Stimulated activated CD4-positive, alpha-beta T cell treated with anti-CD3 and anti-CD28 coated beads, Interleukin-15, amount 100 ng/mL, for 1 hour (primary cell): ENCODE results near the gene PPA2.
"Not testable (repeated sequence)": the region's sequence is repeated elsewhere in the genome, so short reads cannot be mapped to it uniquely, and the experiment has no call there.

Source experiments
- DNase-seq, 2 donors: peaks; one replicate each; pipeline ENCODE4 v3.0.0-alpha.2; 2020; ENCODE audit warnings: low read depth in 1 of 2, low spot score in 1 of 2

The PPA2 gene

DNA sequence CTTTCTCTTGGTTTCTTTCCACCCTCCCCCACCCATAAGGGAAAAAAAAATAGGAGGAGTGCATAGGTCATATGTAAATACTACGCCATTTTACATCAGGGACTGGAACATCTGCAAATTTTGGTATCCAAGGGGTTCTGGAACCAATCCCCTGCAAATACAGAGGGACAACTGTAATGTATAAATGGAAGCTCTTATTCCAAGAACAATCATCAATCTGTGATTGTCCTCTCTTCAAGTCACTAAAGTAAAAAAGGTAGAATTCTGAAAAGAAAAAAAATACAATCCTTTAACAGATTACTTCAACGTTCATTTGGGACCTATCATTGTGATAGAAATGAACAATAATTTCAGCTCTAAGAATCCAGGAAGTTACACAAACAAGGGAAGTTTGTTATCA, 13.6 kb downstream of the PPA2 start:
- no peak for DNase-seq

GRCh38 chr4:105458541-105458940, 15.3 kb downstream of the PPA2 start:
- DNase-seq = not testable (repeated sequence)

DNA sequence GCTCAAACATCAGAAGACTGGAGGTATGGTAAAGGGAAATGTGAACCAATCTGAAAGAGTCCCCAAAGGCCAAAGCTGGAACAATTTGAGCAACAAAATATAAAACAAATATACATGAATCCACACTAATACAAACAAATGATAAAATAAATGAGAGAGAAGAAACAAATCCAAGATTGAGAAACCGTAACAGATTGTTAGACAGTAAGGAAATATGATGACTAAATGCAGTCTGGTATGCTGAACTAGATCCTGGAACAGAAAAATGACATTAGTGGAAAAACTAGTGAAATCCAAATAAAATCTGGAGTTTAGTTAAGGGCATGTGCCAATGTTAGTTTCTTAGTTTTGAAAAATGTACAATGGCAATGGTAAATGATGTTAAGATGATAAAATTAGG, 15.9 kb downstream of the PPA2 start:
- DNase-seq = no peak

- no peak for DNase-seq
Observed at GRCh38 chr4:105455998-105456397, 17.9 kb downstream of the PPA2 start.

- DNase-seq = no peak
Observed at GRCh38 chr4:105455182-105455581, 18.7 kb downstream of the PPA2 start.

GRCh38 chr4:105453550-105454205, 20.2 kb downstream of the PPA2 start:
- no peak for DNase-seq

DNA sequence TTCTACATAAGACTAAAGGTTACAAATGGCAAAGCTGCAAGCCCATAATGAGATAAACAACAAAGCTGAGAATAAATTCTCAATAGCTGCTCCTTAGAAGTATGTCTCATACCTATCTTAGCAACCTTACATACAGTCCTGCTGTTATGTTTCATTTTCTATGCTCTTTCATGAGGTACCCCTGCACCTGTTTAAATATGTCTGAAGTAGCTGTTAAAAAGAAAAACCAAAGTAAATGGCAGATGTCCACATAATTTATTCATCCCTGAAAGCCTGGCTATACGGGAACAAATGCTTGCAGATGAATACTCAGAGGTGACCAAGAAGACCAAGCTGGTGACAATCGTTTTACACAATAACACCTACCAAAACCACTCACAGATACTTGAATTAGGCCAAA, 22.5 kb downstream of the PPA2 start:
- DNase-seq = no peak

- no peak for DNase-seq
Observed at GRCh38 chr4:105440890-105441289, 33.0 kb downstream of the PPA2 start.

DNA sequence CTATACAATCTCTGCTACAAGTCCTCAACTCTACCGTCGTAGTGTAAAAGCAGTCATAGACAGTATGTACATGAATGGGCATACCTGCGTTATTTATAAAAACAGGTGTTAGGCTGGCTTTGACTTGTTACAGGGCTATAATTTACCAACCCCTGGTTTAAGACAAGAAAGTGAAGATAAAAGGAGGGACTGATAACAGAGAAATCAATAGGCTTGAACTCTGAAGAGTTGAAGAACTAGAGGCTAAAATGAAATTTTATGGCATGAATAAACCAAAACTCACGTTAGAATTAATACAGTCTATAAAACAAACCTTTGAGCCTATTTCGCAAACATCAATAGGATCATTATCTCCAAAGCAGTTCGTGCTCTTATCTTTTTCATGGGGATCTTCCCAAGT, 36.2 kb downstream of the PPA2 start:
- DNase-seq = no peak

DNA sequence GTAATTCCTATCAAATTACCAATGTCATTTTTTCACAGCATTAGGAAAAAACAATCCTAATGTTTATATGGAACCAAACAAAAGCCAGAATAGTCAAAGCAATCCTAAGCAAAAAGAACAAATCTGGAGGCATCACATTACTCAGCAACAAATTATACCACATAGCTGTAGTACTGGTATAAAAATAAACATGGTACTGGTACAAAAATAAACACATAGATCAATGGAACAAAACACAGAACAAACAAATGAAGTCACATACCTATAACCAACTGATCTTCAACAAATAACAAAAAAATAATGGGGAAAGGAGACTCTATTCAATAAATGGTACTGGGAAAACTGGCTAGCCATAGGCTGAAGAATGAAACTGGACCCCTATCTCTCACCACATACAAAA, 37.4 kb downstream of the PPA2 start:
- DNase-seq = no peak

GRCh38 chr4:105434940-105435339, 38.9 kb downstream of the PPA2 start:
- no peak for DNase-seq

GRCh38 chr4:105433421-105433820, 40.4 kb downstream of the PPA2 start:
- DNase-seq = no peak

DNA sequence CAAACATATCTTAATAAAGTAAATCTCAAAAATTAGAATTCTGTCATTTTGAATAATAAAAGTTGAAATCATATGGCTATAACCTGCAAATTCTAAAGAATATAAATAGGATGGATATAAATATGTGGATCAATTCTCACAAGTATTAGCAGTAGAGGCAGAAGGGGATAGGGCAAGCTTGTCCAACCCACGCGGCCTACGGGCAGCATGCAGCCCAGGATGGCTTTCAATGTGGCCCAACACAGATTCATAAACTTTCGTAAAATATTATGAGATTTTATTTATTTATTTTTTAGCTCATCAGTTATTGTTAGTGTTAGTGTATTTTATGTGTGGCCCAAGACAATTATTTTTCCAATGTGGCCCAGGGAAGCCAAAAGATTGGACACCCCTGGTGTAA, 41.4 kb downstream of the PPA2 start:
- DNase-seq = no peak

DNA sequence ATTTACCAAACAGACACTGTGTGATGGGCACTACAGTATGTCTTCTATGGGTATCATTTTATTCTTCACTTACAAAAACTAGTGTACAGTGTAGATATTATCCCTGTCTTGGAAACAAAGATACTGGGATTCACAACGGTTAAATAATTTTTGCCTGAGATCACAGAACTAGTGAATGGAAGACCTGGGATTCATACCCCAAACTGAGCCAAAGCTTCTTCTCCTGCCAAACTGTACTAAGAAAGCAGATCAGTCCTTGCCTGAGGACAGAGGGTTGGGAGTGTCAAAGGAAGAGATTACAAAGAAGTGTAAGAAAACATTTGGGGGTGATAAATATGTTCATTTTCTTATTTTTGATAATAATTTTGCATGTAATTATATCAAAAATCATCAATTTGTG, 43.1 kb downstream of the PPA2 start:
- DNase-seq = no peak

- DNase-seq = no peak
Observed at GRCh38 chr4:105426187-105426897, 47.5 kb downstream of the PPA2 start.

DNA sequence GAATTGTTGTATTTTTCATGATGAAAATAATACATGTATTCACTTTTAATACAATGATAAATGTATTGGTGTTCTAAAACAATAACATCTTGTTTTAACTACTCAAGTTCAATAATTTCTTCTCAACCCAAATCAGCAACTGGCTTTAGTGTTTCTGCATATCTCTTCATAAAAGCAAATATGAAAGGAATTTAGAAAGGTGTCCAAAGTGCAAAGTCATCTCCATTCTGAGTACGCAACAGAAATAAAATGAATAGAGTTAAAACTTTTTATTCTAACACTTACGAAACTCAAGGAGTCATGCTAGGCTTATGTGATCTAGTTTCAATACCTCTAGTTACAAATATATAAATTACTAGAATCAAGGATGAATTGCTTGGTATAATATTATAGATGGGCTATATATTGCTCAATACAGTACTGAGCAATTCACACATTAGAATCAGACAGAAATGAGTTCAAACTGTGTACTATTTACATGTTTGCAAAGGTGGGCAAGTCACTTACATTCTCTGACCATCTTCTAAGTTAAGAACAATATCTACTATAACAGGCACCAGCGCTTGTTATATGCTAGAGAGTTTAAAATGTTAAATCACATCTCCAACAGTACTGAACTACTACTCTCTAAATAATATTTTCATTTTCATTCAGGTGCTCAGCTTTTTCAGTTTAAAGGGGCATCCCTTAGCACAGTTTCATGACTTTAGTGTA, 51.5 kb downstream of the PPA2 start:
- no peak for DNase-seq

GRCh38 chr4:105417624-105418023, 56.2 kb downstream of the PPA2 start:
- no peak for DNase-seq

GRCh38 chr4:105415281-105415744, 58.5 kb downstream of the PPA2 start:
- DNase-seq = no peak

DNA sequence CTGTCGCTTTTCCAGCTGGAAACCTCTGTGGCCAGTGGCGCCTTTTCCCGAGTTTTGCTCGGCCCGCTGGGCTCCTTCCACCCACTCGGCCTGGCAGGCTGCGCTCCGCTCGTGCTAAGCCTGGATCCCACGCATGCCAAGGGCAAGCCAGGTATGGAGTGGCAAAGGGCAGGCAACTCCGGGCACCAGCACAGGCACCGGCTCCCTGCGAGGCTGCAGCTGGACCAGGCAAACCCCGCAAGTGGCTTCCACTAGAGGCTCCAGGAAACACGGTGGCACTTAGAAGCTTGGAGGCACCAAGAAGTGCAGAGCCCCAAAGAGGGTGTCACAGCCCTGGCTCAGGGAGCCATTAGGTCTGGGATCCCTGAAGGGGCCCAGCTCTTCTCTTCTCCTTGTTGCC, 59.5 kb downstream of the PPA2 start:
- no peak for DNase-seq

GRCh38 chr4:105409135-105409534, 64.7 kb downstream of the PPA2 start:
- DNase-seq = not testable (repeated sequence)

DNA sequence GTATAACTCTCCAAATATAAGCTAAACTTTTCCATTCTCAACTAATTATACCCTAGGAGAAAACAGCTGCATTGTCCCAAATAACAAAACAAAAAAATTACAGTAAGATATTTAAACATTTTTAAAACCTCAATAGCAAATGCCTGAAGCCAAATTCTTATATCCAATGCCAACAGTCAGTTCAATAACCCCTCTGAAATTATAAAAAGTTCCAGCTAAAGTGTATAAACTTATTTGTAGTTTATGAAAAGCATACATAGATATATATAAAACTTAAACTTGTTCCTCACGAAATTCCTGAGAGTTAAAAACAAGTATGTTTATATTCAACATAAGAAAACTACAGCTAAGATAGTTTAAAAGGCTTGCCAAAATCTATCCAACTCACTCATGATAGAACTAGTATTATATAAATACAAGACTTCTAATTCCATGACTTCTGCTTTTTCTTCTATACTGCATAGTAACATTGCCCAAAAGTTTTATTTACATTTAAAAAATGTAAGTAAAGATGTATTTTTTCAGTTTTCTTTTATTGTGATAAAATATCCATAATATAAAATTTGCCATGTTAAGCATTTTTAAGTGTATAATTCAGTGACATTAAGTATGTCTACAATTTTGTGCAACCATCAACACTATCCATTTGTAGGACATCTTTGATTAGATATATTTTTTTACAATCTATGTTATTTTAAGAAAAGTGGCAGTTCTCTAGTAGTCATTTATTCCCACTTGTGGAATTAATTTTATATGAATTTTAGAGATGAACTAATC, 72.8 kb downstream of the PPA2 start:
- DNase-seq = no peak
